ENCODE results near the gene UNC5A. TPM values are rescaled to one million over a fixed set of nuclear protein-coding genes. Genes with fewer than 3 reads are reported as not detected.
A peak's percentile ranks its signal among the peaks of the same experiment; 100 is the strongest.
"Not testable (repeated sequence)": the region's sequence is repeated elsewhere in the genome, so short reads cannot be mapped to it uniquely, and the experiment has no call there.

Gene UNC5A
- total RNA-seq, 2 experiments from 2014 or later: not detected

DNA sequence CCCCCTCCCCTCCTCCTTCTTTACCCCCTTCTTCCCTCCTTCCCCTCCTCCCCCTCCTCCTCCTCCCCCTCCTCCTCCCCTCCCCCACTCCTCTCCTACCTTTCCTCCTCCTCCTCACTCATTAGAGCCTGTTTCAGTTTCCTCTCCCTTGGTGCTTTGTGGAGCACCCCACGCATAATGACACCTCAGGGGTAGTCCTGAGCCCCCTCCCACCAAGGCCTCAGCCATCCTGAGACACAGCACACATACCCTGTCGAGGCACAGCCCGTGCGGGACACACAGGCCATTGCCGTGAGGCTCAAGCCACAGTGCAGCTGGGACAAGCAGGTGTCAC is 53.4 kb downstream of the UNC5A start:
- no peak overlapping the region for H3K27ac Mint-ChIP-seq
- no peaks in the 10 kb centered on the region for H3K4me1 Mint-ChIP-seq
- CTCF ChIA-PET: no interaction called here
- no peak for DNase-seq
- H3K27me3 Mint-ChIP-seq: peaks cover 18% of the 10 kb centered on the region
- no peak overlapping the region for H3K4me3 Mint-ChIP-seq
- POLR2A ChIA-PET: no interaction called here
- H3K36me3 Mint-ChIP-seq (ENCODE audit: low read depth): no peaks in the 10 kb centered on the region
- no peaks in the 10 kb centered on the region for H3K9me3 Mint-ChIP-seq

- POLR2A ChIA-PET: no interaction called here
- CTCF ChIA-PET: no interaction called here
- no peak for DNase-seq
- peaks cover 18% of the 10 kb centered on the region for H3K27me3 Mint-ChIP-seq
- H3K36me3 Mint-ChIP-seq (ENCODE audit: low read depth): no peaks in the 10 kb centered on the region
- H3K9me3 Mint-ChIP-seq: no peaks in the 10 kb centered on the region
- H3K4me3 Mint-ChIP-seq: no peak overlapping the region
- no peak overlapping the region for H3K27ac Mint-ChIP-seq
- no peaks in the 10 kb centered on the region for H3K4me1 Mint-ChIP-seq
Measured at GRCh38 chr5:176864755-176865154, 54.4 kb downstream of the UNC5A start.

DNA sequence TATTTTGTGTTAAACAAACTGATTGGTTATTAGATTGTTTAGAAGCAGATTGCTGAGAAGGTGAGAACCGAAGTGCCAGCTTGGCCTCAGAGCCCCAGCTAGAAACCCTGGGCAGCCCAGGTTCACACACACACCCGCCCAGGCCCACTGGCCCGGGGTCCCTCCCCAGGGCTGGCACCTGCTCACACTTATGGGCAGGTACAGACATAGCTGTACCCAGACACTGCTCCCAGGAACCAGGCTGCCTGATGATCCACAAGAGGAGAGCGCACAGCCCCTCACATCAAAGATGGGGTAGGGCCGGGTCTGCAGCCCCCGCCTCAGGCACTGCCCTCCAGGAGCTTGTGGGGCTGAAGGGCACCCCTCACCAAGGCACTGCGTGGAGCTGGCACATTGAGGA is 55.6 kb downstream of the UNC5A start:
- H3K36me3 Mint-ChIP-seq (ENCODE audit: low read depth): no peaks in the 10 kb centered on the region
- peaks cover 5% of the 10 kb centered on the region for H3K9me3 Mint-ChIP-seq
- H3K27me3 Mint-ChIP-seq: peaks cover 18% of the 10 kb centered on the region
- ChIA-PET POLR2A (no interaction called here), CTCF (interaction anchor here (0.5 kb wide), 1 partner anchor 1208 kb away, joined by 4 read pairs; no protein-coding TSS in a partner anchor)
- H3K4me3 Mint-ChIP-seq: no peak overlapping the region
- no peaks in the 10 kb centered on the region for H3K4me1 Mint-ChIP-seq
- no peak overlapping the region for H3K27ac Mint-ChIP-seq
- no peak for DNase-seq

GRCh38 chr5:176866707-176867310 is 56.5 kb downstream of the UNC5A start:
- ChIA-PET CTCF (interaction anchor here (0.6 kb wide), 1 partner anchor 279 kb away, joined by 3 read pairs; no protein-coding TSS in a partner anchor), POLR2A (no interaction called here)
- no peak for DNase-seq
- Mint-ChIP-seq H3K4me3 (no peak overlapping the region), H3K36me3 (ENCODE audit: low read depth) (no peaks in the 10 kb centered on the region), H3K4me1 (no peaks in the 10 kb centered on the region), H3K27ac (no peak overlapping the region), H3K27me3 (peaks cover 18% of the 10 kb centered on the region), H3K9me3 (peaks cover 5% of the 10 kb centered on the region)

DNA sequence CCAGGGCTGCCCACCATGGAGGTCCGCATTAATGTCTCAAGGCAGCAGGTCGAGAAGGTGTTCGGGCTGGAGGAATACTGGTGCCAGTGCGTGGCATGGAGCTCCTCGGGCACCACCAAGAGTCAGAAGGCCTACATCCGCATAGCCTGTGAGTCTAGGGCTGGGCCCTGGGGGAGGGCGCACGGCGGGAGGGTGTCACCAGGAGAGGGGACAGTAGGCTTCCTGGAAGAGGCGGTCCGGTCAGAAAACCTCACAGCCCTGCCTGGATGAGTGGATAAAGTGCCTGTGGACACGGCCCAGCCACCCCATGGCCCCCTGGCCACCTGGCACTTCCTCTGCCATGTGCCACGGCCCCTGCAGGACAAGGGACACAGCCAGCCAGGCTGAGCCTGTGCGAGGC is 57.8 kb downstream of the UNC5A start:
- ChIA-PET POLR2A (no interaction called here), CTCF (no interaction called here)
- DNase-seq: no peak
- Mint-ChIP-seq H3K27ac (no peak overlapping the region), H3K4me1 (no peaks in the 10 kb centered on the region), H3K9me3 (peaks cover 5% of the 10 kb centered on the region), H3K36me3 (ENCODE audit: low read depth) (no peaks in the 10 kb centered on the region), H3K4me3 (no peak overlapping the region), H3K27me3 (peaks cover 15% of the 10 kb centered on the region)

DNA sequence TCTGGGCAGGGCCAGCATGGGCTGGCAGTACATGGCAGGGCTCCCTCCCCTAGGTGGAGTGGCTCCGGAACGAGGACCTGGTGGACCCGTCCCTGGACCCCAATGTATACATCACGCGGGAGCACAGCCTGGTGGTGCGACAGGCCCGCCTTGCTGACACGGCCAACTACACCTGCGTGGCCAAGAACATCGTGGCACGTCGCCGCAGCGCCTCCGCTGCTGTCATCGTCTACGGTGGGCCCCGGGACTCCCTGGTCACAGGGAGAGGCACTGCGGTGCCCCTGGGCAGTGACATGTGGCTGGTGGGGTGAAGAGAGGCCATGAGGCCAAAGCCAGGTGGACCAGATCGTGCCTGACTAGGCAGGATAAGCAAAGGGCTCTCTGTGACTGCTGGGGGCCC is 58.4 kb downstream of the UNC5A start:
- H3K27ac Mint-ChIP-seq: no peak overlapping the region
- peaks cover 13% of the 10 kb centered on the region for H3K27me3 Mint-ChIP-seq
- ChIA-PET POLR2A (no interaction called here), CTCF (no interaction called here)
- H3K9me3 Mint-ChIP-seq: peaks cover 5% of the 10 kb centered on the region
- no peaks in the 10 kb centered on the region for H3K4me1 Mint-ChIP-seq
- no peak for DNase-seq
- no peak overlapping the region for H3K4me3 Mint-ChIP-seq
- H3K36me3 Mint-ChIP-seq (ENCODE audit: low read depth): no peaks in the 10 kb centered on the region

DNA sequence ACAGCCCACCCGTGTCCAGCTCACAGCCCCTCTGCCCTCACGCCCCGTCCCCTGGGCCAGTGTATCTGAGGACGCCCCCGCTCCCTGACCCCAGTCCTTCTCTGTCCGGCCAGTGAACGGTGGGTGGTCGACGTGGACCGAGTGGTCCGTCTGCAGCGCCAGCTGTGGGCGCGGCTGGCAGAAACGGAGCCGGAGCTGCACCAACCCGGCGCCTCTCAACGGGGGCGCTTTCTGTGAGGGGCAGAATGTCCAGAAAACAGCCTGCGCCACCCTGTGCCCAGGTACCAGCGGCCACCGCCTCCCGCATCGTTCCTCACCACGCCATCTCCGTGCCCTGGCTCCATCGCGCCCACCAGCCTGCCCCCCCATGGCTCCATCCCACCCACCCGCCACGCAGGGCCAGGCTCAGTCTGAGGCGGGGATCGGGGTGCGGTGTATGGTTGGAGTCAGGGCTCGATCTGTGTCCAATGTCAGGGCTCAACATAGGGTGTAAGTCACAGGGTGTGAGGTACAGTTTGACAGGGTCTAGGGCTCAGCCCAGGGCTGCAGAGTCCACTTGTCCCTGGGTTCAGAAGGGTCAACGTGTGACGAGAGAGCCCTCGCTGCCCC is 59.2 kb downstream of the UNC5A start:
- ChIA-PET POLR2A (no interaction called here), CTCF (interaction anchor here (1.4 kb wide), 1 partner anchor 209 kb away, joined by 3 read pairs; no protein-coding TSS in a partner anchor)

DNA sequence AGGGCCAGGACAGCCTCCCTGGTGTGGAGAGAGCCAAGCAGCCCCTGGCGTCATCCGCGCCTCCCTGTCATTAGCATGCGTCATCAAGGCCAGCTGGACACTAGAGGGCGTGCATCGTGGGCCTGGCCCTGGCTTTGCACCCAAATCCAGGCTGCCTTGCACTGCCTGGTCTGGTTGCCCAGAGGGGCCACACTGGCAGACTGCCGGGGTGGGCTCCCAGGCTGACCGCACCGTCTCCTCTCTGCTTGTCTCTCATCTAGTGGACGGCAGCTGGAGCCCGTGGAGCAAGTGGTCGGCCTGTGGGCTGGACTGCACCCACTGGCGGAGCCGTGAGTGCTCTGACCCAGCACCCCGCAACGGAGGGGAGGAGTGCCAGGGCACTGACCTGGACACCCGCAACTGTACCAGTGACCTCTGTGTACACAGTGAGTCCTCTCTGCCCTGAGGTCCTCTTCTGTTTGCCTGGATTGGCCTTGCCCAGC is 59.8 kb downstream of the UNC5A start:
- Mint-ChIP-seq H3K36me3 (ENCODE audit: low read depth) (no peaks in the 10 kb centered on the region), H3K4me3 (no peak overlapping the region), H3K9me3 (peaks cover 5% of the 10 kb centered on the region), H3K27me3 (peaks cover 16% of the 10 kb centered on the region), H3K4me1 (no peaks in the 10 kb centered on the region), H3K27ac (no peak overlapping the region)
- no peak for DNase-seq
- CTCF ChIA-PET: interaction anchor here (0.8 to 1.4 kb wide), 2 partner anchors 153 to 210 kb away, joined by 3 read pairs; no protein-coding TSS in a partner anchor
- POLR2A ChIA-PET: no interaction called here

More for the DNA sequence above, 59.2 kb downstream of the UNC5A start:
- Mint-ChIP-seq H3K36me3 (ENCODE audit: low read depth) (no peaks in the 10 kb centered on the region), H3K27ac (no peak overlapping the region), H3K4me3 (no peak overlapping the region), H3K9me3 (peaks cover 5% of the 10 kb centered on the region), H3K4me1 (no peaks in the 10 kb centered on the region), H3K27me3 (peaks cover 13% of the 10 kb centered on the region)
- no peak for DNase-seq

GRCh38 chr5:176870644-176871043 is 60.3 kb downstream of the UNC5A start:
- H3K4me1 Mint-ChIP-seq; DNase-seq; H3K36me3 Mint-ChIP-seq (ENCODE audit: low read depth); H3K27ac Mint-ChIP-seq; POLR2A ChIA-PET; H3K4me3 Mint-ChIP-seq; H3K9me3 Mint-ChIP-seq: not testable (repeated sequence)
- H3K27me3 Mint-ChIP-seq: peaks cover 20% of the 10 kb centered on the region
- CTCF ChIA-PET: interaction anchor here (0.8 to 1.4 kb wide), 2 partner anchors 154 to 210 kb away, joined by 3 read pairs; no protein-coding TSS in a partner anchor

GRCh38 chr5:176872586-176872985 is 62.2 kb downstream of the UNC5A start:
- H3K4me3 Mint-ChIP-seq; H3K27ac Mint-ChIP-seq; CTCF ChIA-PET; POLR2A ChIA-PET; DNase-seq; H3K4me1 Mint-ChIP-seq; H3K36me3 Mint-ChIP-seq (ENCODE audit: low read depth); H3K9me3 Mint-ChIP-seq: not testable (repeated sequence)
- H3K27me3 Mint-ChIP-seq: peaks cover 18% of the 10 kb centered on the region

GRCh38 chr5:176873011-176873410 is 62.7 kb downstream of the UNC5A start:
- POLR2A ChIA-PET; H3K4me1 Mint-ChIP-seq; H3K36me3 Mint-ChIP-seq (ENCODE audit: low read depth); DNase-seq; H3K4me3 Mint-ChIP-seq; CTCF ChIA-PET; H3K9me3 Mint-ChIP-seq: not testable (repeated sequence)
- Mint-ChIP-seq H3K27me3 (peaks cover 18% of the 10 kb centered on the region), H3K27ac (peak overlapping the region; percentile 11)

DNA sequence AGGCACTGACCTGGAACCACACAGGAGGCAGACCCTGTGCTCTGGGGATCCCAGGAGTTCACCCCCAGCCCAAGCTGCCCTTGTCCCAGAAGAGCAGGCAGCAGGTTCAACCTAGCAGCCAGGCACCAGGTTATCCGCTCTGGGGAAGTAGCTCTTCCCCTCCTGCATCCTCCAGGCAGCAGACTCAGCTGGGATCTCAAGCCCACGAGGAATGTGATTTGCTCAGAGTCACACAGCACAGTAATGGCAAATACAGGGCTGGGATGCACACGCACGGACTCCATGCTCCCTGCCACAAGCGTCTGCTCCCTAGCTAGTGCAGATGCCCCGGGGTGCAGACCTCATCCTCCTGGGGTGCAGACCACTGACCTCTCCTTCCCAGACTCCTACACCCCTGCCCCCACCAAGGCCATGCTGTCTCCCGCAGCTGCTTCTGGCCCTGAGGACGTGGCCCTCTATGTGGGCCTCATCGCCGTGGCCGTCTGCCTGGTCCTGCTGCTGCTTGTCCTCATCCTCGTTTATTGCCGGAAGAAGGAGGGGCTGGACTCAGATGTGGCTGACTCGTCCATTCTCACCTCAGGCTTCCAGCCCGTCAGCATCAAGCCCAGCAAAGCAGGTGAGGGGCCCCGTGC is 63.3 kb downstream of the UNC5A start:
- DNase-seq: no peak
- Mint-ChIP-seq H3K4me1 (peaks cover 3% of the 10 kb centered on the region), H3K9me3 (peaks cover 5% of the 10 kb centered on the region), H3K4me3 (no peak overlapping the region), H3K27me3 (peaks cover 18% of the 10 kb centered on the region), H3K36me3 (ENCODE audit: low read depth) (no peaks in the 10 kb centered on the region), H3K27ac (peak overlapping the region; percentile 25)
- ChIA-PET POLR2A (no interaction called here), CTCF (no interaction called here)

DNA sequence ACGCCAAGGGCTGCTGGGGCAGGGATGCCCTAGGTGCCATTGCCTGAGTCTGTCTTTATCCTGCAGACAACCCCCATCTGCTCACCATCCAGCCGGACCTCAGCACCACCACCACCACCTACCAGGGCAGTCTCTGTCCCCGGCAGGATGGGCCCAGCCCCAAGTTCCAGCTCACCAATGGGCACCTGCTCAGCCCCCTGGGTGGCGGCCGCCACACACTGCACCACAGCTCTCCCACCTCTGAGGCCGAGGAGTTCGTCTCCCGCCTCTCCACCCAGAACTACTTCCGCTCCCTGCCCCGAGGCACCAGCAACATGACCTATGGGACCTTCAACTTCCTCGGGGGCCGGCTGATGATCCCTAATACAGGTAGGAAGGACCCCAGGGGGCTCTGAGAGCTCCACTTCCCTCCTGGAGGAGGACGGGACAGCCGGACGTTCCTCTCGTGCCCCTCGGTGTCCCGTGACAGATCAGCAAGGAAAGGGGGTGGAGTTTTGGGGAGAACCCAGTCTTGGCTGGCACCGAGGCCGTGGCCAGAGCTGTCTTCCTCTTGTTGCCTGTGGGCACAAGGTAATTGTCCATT is 63.9 kb downstream of the UNC5A start:
- H3K27me3 Mint-ChIP-seq: peaks cover 18% of the 10 kb centered on the region
- DNase-seq: no peak
- CTCF ChIA-PET: interaction anchor here (0.7 kb wide), 1 partner anchor 24 kb away, joined by 3 read pairs; the partner anchor contains the start of gene HK3
- H3K9me3 Mint-ChIP-seq: peaks cover 5% of the 10 kb centered on the region
- peak overlapping the region; percentile 19 for H3K27ac Mint-ChIP-seq
- no peak overlapping the region for H3K4me3 Mint-ChIP-seq
- POLR2A ChIA-PET: no interaction called here
- no peaks in the 10 kb centered on the region for H3K36me3 Mint-ChIP-seq (ENCODE audit: low read depth)
- H3K4me1 Mint-ChIP-seq: peaks cover 3% of the 10 kb centered on the region
